ENCODE data around the gene SPTBN1.

DNA sequence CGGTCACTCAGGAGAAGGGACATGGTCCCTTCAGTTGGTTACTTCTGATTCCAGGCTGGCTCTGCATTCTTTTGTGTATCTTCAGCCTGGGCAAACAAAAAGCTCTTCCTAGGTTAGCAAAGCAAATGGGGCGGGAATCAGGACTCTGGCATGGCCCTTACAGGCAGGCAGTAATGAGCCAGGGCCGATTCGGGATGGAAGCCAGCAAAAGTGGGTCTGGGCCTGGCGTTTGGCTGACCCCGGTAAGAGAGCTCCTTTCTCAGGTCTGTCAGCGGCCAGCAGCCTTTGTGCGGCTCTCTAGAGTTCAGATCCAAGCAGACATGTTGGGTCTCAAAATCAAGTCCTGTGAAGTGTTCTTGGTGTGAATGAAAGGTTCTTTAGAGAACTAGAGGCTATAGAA is 185.9 kb downstream of the SPTBN1 start:
- no peak for TF ChIP-seq ISL1 (CRISPR knock-in tag; IDR thresholded peaks at IDR 0.05)
- TF ChIP-seq SNAI2 (CRISPR knock-in tag; IDR thresholded peaks at IDR 0.05) = no peak
- no peak for TF ChIP-seq ARNTL (CRISPR knock-in tag; IDR thresholded peaks at IDR 0.05; ENCODE audit: borderline replicate concordance, low read depth)
- TF ChIP-seq, protein P1, sequence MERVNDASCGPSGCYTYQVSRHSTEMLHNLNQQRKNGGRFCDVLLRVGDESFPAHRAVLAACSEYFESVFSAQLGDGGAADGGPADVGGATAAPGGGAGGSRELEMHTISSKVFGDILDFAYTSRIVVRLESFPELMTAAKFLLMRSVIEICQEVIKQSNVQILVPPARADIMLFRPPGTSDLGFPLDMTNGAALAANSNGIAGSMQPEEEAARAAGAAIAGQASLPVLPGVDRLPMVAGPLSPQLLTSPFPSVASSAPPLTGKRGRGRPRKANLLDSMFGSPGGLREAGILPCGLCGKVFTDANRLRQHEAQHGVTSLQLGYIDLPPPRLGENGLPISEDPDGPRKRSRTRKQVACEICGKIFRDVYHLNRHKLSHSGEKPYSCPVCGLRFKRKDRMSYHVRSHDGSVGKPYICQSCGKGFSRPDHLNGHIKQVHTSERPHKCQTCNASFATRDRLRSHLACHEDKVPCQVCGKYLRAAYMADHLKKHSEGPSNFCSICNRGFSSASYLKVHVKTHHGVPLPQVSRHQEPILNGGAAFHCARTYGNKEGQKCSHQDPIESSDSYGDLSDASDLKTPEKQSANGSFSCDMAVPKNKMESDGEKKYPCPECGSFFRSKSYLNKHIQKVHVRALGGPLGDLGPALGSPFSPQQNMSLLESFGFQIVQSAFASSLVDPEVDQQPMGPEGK (CRISPR knock-in tag; IDR thresholded peaks at IDR 0.05; ENCODE audit: borderline replicate concordance) = no peak
- no peak for TF ChIP-seq CSDC2 (CRISPR knock-in tag; IDR thresholded peaks at IDR 0.05)
- TF ChIP-seq, protein P2, sequence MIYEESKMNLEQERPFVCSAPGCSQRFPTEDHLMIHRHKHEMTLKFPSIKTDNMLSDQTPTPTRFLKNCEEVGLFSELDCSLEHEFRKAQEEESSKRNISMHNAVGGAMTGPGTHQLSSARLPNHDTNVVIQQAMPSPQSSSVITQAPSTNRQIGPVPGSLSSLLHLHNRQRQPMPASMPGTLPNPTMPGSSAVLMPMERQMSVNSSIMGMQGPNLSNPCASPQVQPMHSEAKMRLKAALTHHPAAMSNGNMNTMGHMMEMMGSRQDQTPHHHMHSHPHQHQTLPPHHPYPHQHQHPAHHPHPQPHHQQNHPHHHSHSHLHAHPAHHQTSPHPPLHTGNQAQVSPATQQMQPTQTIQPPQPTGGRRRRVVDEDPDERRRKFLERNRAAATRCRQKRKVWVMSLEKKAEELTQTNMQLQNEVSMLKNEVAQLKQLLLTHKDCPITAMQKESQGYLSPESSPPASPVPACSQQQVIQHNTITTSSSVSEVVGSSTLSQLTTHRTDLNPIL (CRISPR knock-in tag; IDR thresholded peaks at IDR 0.05; ENCODE audit: low read depth) = no peak
- no peak for TF ChIP-seq ZFP3 (CRISPR knock-in tag; IDR thresholded peaks at IDR 0.05)
- TF ChIP-seq OSR1 (CRISPR knock-in tag; IDR thresholded peaks at IDR 0.05) = no peak
- no peak for TF ChIP-seq ZC3H10 (CRISPR knock-in tag; IDR thresholded peaks at IDR 0.05)
- no peak for TF ChIP-seq ESRRG (CRISPR knock-in tag; IDR thresholded peaks at IDR 0.05)
- TF ChIP-seq ZNF565 (CRISPR knock-in tag; conservative IDR thresholded peaks at IDR 0.05; ENCODE audit: low read depth) = no peak
- no peak for TF ChIP-seq RARB (CRISPR knock-in tag; IDR thresholded peaks at IDR 0.05)
- TF ChIP-seq TCF4 (CRISPR knock-in tag; IDR thresholded peaks at IDR 0.05; ENCODE audit: borderline replicate concordance) = no peak
